HepG2 (cell line): ENCODE results near the gene APBA1. TPM values are rescaled to one million over a fixed set of nuclear protein-coding genes. Genes with fewer than 3 reads are reported as not detected.

Experiments used
- AKAP8 ChIP-seq: sonication (generic); formaldehyde crosslinking; IDR thresholded peaks from 2 replicates; pipeline ENCODE4 v1.5.1; 2020; ENCODE audit warnings: mild to moderate bottlenecking, missing genetic modification reagents
- ERF ChIP-seq: IDR thresholded peaks from 2 replicates; pipeline ENCODE4 v1.6.1; 2018; ENCODE audit warnings: missing biosample characterization, missing genetic modification reagents
- FOSL1 ChIP-seq: sonication (generic); formaldehyde crosslinking; IDR thresholded peaks from 2 replicates; pipeline ENCODE4 v1.9.0; 2021; ENCODE audit warnings: missing genetic modification reagents, borderline replicate concordance
- MAFG ChIP-seq: sonication (generic); formaldehyde crosslinking; IDR thresholded peaks from 2 replicates; pipeline ENCODE4 v1.5.1; 2020; ENCODE audit warnings: mild to moderate bottlenecking, missing genetic modification reagents
- NR1H2 ChIP-seq: sonication (generic); formaldehyde crosslinking; IDR thresholded peaks from 2 replicates; pipeline ENCODE4 v1.8.1; 2022; ENCODE audit warnings: low read depth, missing genetic modification reagents, borderline replicate concordance
- RBAK ChIP-seq: sonication (generic); formaldehyde crosslinking; IDR thresholded peaks from 2 replicates; pipeline ENCODE4 v1.5.1; 2020; ENCODE audit warnings: mild to moderate bottlenecking, missing genetic modification reagents
- YY1 ChIP-seq: IDR thresholded peaks from 2 replicates; pipeline ENCODE4 v1.6.1; 2011; ENCODE audit warnings: low read length, low read depth, moderate library complexity, mild to moderate bottlenecking; ENCODE audit not compliant: insufficient read depth, insufficient replicate concordance
- ZBTB1 ChIP-seq: sonication (generic); formaldehyde crosslinking; IDR thresholded peaks from 2 replicates; pipeline ENCODE4 v1.4.0; 2020; ENCODE audit warnings: missing genetic modification reagents, borderline replicate concordance
- ZBTB42 ChIP-seq: sonication (generic); formaldehyde crosslinking; IDR thresholded peaks from 2 replicates; pipeline ENCODE4 v1.5.0; 2020; ENCODE audit warnings: mild to moderate bottlenecking, missing genetic modification reagents
- ZBTB7B ChIP-seq: sonication (generic); formaldehyde crosslinking; IDR thresholded peaks from 2 replicates; pipeline ENCODE4 v1.4.0; 2020; ENCODE audit warnings: missing genetic modification reagents
- ZNF12 ChIP-seq: sonication (generic); formaldehyde crosslinking; IDR thresholded peaks from 2 replicates; pipeline ENCODE4 v1.5.0; 2020; ENCODE audit warnings: missing genetic modification reagents
- ZNF205 ChIP-seq: IDR thresholded peaks from 2 replicates; pipeline ENCODE4 v1.6.1; 2018; ENCODE audit warnings: missing biosample characterization, missing genetic modification reagents
- ZNF329 ChIP-seq: sonication (generic); formaldehyde crosslinking; IDR thresholded peaks from 2 replicates; pipeline ENCODE4 v1.9.0; 2021; ENCODE audit warnings: low read depth, mild to moderate bottlenecking, missing genetic modification reagents
- ZNF552 ChIP-seq: sonication (generic); formaldehyde crosslinking; IDR thresholded peaks from 2 replicates; pipeline ENCODE4 v1.9.0; 2022; ENCODE audit warnings: missing genetic modification reagents, mild to moderate bottlenecking, borderline replicate concordance
- ZNF616 ChIP-seq: sonication (generic); formaldehyde crosslinking; IDR thresholded peaks from 2 replicates; pipeline ENCODE4 v1.5.0; 2020; ENCODE audit warnings: low read depth, mild to moderate bottlenecking, missing genetic modification reagents
- polyA plus RNA-seq, 8 experiments: library from polyadenylated mRNA; depleted of rRNA in 3 of 8; stranded (reverse) in 7 of 8; unstranded in 1 of 8; fragments of >200 nt; fragmentation: Illumina TruSeq in 4 of 8; extraction: Trizol in 4 of 8; gene quantifications; 2 replicates each; pipeline versions ENCODE4 v1.2.1 to v1.2.3, GENCODE V29; 2011 to 2016; ENCODE audit warnings: low read depth in 4 of 8, missing spikeins in 1 of 8, mixed read lengths in 1 of 8; ENCODE audit not compliant: insufficient read depth in 1 of 8
- total RNA-seq, 5 experiments: library from RNA; depleted of rRNA; stranded (reverse); fragments of >200 nt; fragmentation: Illumina TruSeq; extraction: Trizol; gene quantifications; 2 replicates each; pipeline ENCODE4 v1.2.3, GENCODE V29; 2016; ENCODE audit warnings: low read depth in 1 of 5
- TF ChIP-seq, protein P1 (sequence below): sonication (generic); formaldehyde crosslinking; IDR thresholded peaks from 2 replicates; pipeline ENCODE4 v1.4.0; 2020; ENCODE audit warnings: missing genetic modification reagents
- TF ChIP-seq, protein P2 (sequence below): sonication (generic); formaldehyde crosslinking; IDR thresholded peaks from 2 replicates; pipeline ENCODE4 v1.5.1; 2020; ENCODE audit warnings: missing genetic modification reagents, mild to moderate bottlenecking, borderline replicate concordance
- TF ChIP-seq, protein P3 (sequence below): sonication (generic); formaldehyde crosslinking; IDR thresholded peaks from 2 replicates; pipeline ENCODE4 v1.4.0; 2020; ENCODE audit warnings: mild to moderate bottlenecking, missing genetic modification reagents
- TF ChIP-seq, protein P4 (sequence below): sonication (generic); formaldehyde crosslinking; IDR thresholded peaks from 2 replicates; pipeline ENCODE4 v1.8.0; 2022; ENCODE audit warnings: missing genetic modification reagents, mild to moderate bottlenecking, moderate library complexity, borderline replicate concordance

Gene APBA1
- total and polyA plus RNA-seq, 2 of the 13 experiments (the other 11 are each of a cell fraction or from before 2014, with no cell fraction given), result 0.15 TPM; not detected in 1

DNA sequence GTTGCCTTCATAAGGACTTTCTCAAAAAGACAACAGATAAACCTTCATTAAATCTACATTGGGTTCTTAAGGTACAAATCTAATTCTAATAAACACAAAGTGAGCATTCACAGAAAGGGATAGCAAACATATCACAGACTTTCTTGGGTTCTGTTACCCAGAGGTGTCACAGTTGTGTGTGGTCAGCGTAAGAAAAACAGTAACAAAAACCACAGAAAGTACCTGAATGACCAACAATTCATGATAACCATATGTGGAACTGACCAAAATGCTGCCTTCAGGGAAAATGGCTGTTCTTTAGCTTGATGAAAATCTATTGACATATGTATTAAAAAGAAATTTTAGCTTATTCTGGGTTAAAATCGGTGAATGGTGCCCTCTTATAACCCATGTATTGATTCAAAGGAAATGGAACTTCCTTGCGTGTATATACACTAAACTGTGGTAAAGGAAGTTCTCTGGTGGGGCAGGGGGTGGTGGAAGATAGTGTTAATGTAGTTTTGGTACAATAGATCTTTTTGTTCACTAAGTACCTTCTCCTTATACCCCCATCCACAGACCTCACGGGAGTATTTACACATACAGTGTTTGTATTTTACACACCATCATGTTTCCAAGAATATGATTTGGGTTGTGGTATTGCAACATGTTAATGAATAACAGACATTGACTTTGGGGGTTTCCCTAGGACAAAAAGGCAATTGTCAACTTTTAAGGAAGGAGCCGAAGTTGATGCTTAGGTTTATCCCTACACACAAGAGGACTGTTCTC is 152.5 kb downstream of the APBA1 start (continued):
- TF ChIP-seq FOSL1 (CRISPR knock-in tag) (no peak), ZNF205 (0 out of 2 replicates have a peak, but pooled peaks have one; percentile 20), ZBTB1 (CRISPR knock-in tag) (no peak), ZBTB7B (no peak), NR1H2 (CRISPR knock-in tag) (no peak), MAFG (no peak), ZNF12 (CRISPR knock-in tag) (peak; percentile 76; the same call in 1 of the 2 replicates), YY1 (no peak), ZNF552 (CRISPR knock-in tag) (no peak), ZNF616 (CRISPR knock-in tag) (no peak), ZBTB42 (no peak), ERF (CRISPR knock-in tag) (no peak; the same call in 1 of the 2 replicates), ZNF329 (CRISPR knock-in tag) (no peak), RBAK (CRISPR knock-in tag) (no peak), AKAP8 (no peak)
- TF ChIP-seq, protein P1, sequence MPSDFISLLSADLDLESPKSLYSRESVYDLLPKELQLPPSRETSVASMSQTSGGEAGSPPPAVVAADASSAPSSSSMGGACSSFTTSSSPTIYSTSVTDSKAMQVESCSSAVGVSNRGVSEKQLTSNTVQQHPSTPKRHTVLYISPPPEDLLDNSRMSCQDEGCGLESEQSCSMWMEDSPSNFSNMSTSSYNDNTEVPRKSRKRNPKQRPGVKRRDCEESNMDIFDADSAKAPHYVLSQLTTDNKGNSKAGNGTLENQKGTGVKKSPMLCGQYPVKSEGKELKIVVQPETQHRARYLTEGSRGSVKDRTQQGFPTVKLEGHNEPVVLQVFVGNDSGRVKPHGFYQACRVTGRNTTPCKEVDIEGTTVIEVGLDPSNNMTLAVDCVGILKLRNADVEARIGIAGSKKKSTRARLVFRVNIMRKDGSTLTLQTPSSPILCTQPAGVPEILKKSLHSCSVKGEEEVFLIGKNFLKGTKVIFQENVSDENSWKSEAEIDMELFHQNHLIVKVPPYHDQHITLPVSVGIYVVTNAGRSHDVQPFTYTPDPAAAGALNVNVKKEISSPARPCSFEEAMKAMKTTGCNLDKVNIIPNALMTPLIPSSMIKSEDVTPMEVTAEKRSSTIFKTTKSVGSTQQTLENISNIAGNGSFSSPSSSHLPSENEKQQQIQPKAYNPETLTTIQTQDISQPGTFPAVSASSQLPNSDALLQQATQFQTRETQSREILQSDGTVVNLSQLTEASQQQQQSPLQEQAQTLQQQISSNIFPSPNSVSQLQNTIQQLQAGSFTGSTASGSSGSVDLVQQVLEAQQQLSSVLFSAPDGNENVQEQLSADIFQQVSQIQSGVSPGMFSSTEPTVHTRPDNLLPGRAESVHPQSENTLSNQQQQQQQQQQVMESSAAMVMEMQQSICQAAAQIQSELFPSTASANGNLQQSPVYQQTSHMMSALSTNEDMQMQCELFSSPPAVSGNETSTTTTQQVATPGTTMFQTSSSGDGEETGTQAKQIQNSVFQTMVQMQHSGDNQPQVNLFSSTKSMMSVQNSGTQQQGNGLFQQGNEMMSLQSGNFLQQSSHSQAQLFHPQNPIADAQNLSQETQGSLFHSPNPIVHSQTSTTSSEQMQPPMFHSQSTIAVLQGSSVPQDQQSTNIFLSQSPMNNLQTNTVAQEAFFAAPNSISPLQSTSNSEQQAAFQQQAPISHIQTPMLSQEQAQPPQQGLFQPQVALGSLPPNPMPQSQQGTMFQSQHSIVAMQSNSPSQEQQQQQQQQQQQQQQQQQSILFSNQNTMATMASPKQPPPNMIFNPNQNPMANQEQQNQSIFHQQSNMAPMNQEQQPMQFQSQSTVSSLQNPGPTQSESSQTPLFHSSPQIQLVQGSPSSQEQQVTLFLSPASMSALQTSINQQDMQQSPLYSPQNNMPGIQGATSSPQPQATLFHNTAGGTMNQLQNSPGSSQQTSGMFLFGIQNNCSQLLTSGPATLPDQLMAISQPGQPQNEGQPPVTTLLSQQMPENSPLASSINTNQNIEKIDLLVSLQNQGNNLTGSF (CRISPR knock-in tag), result no peak
- TF ChIP-seq, protein P2, sequence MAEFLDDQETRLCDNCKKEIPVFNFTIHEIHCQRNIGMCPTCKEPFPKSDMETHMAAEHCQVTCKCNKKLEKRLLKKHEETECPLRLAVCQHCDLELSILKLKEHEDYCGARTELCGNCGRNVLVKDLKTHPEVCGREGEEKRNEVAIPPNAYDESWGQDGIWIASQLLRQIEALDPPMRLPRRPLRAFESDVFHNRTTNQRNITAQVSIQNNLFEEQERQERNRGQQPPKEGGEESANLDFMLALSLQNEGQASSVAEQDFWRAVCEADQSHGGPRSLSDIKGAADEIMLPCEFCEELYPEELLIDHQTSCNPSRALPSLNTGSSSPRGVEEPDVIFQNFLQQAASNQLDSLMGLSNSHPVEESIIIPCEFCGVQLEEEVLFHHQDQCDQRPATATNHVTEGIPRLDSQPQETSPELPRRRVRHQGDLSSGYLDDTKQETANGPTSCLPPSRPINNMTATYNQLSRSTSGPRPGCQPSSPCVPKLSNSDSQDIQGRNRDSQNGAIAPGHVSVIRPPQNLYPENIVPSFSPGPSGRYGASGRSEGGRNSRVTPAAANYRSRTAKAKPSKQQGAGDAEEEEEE (CRISPR knock-in tag), result no peak
- TF ChIP-seq, protein P3, sequence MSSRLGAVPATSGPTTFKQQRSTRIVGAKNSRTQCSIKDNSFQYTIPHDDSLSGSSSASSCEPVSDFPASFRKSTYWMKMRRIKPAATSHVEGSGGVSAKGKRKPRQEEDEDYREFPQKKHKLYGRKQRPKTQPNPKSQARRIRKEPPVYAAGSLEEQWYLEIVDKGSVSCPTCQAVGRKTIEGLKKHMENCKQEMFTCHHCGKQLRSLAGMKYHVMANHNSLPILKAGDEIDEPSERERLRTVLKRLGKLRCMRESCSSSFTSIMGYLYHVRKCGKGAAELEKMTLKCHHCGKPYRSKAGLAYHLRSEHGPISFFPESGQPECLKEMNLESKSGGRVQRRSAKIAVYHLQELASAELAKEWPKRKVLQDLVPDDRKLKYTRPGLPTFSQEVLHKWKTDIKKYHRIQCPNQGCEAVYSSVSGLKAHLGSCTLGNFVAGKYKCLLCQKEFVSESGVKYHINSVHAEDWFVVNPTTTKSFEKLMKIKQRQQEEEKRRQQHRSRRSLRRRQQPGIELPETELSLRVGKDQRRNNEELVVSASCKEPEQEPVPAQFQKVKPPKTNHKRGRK (CRISPR knock-in tag), result no peak
- TF ChIP-seq, protein P4, sequence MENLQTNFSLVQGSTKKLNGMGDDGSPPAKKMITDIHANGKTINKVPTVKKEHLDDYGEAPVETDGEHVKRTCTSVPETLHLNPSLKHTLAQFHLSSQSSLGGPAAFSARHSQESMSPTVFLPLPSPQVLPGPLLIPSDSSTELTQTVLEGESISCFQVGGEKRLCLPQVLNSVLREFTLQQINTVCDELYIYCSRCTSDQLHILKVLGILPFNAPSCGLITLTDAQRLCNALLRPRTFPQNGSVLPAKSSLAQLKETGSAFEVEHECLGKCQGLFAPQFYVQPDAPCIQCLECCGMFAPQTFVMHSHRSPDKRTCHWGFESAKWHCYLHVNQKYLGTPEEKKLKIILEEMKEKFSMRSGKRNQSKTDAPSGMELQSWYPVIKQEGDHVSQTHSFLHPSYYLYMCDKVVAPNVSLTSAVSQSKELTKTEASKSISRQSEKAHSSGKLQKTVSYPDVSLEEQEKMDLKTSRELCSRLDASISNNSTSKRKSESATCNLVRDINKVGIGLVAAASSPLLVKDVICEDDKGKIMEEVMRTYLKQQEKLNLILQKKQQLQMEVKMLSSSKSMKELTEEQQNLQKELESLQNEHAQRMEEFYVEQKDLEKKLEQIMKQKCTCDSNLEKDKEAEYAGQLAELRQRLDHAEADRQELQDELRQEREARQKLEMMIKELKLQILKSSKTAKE (CRISPR knock-in tag), result no peak
